ENCODE measurements around the gene HOXC9.

Gene HOXC9

GRCh38 chr12:54002278-54002914 lies 2.4 kb downstream of the HOXC9 start:
- DNase-seq (ENCODE audit: low spot score): no peak

DNA sequence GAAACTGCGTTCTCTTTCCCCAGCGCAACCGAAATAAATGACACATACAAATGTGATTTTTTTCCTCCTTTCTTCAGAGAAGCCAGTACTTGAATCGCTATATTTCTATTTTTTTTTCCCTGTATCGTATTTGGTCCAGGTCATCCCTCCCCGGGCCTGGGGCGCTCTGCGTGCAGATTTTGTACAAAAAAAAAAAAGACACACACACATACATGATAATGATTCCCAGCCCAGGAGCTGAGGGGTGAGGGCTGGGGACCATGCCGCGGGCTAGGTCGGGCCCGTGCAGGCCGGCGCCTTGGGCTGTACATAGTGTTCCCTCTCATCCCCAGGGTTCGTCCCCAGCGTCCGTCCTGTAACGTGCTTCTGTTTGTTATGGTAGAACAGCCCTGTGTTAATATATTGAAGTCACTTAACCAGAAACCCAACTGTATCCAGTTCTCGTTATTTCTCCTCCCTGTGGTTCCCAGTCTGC lies 3.0 kb downstream of the HOXC9 start:
- no peak for DNase-seq (ENCODE audit: low spot score)

- DNase-seq (ENCODE audit: low spot score): no peak
These were observed 3.7 kb downstream of the HOXC9 start for GRCh38 chr12:54003625-54004024.

DNA sequence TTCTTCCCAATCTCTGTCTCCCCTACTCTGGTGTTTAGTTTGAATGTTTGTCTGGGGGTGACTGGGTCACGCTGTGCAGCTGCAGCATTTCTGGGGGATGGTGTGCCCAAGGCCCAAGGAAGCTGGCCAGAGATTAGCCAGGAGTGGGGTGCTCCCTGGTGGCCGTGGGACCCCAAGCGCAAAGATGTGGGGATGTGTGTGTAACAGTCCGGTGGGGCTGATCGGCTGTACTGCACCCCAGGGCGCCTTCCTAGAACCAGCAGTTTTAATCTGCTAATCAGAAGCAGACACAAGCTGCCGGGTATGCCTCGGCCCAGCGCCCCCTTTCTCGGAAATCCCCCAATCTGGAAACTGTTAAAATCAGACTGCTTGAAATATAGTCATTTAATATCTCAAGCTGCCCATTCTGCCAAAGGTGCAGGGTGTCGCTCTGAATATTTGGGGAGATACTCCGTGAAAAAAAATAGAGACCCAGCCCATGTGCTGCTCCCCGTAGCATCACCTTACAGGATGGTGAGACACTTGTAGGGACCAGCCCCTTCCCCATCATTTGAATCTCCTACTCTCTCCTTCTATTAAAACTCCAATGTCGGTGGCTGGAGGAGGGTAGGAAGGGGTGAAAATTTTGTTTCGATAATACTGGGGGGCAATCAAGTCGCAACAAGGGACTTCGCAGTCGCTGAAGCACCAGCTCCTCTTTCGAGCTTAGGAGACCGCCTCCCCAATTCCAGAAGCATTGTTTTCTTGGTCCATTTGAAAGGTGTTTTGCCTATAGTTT lies 4.3 kb downstream of the HOXC9 start:
- DNase-seq (ENCODE audit: low spot score): no peak

DNA sequence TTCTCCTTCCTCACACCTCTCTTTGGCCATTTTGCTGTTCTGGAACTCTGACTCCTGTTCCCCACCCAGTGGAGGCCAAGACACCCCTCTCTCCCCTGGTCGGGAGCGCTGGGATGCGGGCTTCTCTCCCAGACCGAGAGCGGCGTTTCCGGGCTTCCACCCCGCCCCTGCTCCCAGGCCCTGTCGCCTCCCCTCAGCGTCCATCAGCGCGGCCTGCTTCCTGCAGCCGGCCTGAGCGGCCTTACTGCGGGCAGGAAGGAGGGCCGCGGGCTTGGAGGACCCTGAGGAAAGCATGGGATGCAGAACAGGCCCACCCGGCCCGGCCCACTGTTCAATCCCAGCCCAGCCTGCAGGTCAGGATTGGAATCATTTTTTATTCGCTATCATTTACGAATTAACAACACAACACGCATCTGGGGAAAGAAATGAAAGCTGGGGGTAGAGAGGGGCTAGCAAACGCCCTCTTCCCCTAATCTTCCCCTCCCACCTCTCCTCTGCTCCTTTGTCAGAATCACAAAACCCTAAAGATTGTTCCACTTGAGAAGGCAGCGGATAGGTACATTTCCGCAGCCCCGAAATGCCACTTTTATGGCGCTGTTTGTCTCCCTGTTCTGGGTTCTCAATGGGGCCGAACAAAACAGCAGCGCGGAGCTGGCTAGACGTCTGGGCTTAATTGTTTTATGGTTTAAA lies 5.0 kb downstream of the HOXC9 start:
- no peak for DNase-seq (ENCODE audit: low spot score)

DNA sequence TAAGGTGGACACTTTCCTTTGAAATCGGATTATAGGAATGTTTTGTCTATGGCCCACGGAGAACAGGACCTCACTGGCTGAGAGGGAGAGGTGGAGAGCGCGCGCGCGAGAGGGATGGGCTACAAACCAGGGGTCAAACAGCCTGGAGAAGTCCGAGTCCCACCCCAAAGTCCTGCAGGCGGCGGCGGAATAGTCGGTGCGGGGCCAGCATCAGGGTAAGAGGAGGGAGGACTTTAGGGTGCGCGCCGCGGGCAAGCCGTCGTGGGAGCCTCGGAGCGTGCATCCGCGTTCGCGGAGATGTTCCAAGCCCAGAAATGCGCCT lies 5.5 kb downstream of the HOXC9 start:
- DNase-seq (ENCODE audit: low spot score): no peak

DNA sequence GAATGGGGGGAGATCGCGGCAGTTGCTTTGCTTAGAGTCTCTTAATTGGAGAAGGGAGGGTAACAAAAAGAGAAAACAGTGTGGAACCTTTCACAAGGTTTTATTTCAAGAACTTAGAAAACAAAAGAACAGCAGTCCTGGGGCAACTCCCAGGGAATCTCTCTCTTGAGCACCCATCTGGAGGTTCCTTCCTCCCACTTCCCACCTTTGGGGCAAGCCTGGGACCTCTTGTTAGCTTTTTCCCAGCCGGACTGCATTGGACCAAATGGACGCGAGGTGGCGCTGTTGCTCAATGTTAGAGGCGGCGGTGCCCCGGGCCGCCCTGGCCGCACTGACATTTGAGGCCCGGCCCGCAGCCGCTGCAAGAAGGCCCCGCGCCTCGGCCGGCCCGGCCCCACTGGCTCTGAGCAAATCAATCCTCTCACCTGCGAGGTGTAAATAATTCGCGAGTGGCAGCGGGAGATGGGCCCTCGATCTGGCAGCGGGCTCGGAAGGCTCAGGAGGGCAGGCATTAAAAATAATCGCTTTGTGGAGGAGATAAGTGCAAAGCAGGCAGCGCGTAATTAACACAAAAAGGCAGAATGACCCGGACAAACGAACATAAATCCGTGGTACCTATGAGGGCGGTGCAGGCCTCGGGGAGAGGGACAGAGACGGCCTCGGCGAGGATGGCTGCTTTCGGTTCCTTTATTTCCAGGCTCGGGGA lies 6.0 kb downstream of the HOXC9 start:
- DNase-seq (ENCODE audit: low spot score): peak; percentile 80

GRCh38 chr12:54006559-54007220 lies 6.7 kb downstream of the HOXC9 start:
- no peak for DNase-seq (ENCODE audit: low spot score)

- DNase-seq (ENCODE audit: low spot score): no peak
These were observed 7.7 kb downstream of the HOXC9 start for GRCh38 chr12:54007538-54008259.

DNA sequence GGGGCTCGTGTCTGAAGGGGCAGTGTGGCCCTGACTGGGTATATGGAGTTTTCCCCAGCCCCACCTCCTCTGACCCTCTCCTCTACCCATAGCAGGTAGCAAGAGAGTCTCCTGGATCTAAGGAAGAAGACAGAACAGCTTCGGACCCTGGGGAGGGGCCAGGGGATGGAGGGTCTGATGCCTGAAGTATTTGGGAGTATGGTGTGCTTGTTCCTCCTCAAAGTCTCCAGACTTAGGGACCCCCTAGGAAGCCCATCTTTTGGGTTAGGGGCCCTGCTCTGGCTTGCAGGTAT lies 8.2 kb downstream of the HOXC9 start:
- DNase-seq (ENCODE audit: low spot score): no peak

GRCh38 chr12:54009171-54010052 lies 9.5 kb downstream of the HOXC9 start:
- DNase-seq (ENCODE audit: low spot score): no peak

- DNase-seq (ENCODE audit: low spot score): no peak
These were observed 10.4 kb downstream of the HOXC9 start for GRCh38 chr12:54010053-54010971.

DNA sequence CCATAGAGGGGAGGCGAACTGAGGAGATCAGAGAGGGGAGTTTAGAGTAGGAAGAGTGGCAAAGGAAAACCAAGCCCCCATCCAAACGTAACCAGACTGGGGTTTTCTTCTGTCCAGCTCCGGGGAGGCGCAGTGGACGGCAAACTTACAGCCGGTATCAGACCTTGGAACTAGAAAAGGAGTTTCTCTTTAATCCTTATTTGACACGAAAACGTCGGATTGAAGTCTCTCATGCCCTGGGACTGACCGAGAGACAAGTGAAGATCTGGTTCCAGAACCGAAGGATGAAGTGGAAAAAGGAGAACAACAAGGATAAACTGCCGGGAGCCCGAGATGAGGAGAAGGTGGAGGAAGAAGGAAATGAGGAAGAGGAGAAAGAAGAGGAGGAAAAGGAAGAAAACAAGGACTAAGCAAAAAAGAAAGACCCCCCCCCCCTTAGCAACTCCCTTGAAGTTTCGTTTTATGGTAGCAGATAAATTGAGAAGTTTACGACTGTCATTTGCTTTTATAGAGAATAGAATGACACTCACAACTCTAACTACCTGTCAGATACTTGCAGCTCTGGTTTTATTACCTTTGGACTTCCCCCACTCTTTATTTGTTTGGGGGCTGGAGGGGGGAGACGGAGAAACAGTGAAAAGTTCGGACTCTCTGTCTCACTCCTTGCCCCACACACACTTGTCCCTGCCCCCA lies 11.2 kb downstream of the HOXC9 start:
- DNase-seq (ENCODE audit: low spot score): no peak

DNA sequence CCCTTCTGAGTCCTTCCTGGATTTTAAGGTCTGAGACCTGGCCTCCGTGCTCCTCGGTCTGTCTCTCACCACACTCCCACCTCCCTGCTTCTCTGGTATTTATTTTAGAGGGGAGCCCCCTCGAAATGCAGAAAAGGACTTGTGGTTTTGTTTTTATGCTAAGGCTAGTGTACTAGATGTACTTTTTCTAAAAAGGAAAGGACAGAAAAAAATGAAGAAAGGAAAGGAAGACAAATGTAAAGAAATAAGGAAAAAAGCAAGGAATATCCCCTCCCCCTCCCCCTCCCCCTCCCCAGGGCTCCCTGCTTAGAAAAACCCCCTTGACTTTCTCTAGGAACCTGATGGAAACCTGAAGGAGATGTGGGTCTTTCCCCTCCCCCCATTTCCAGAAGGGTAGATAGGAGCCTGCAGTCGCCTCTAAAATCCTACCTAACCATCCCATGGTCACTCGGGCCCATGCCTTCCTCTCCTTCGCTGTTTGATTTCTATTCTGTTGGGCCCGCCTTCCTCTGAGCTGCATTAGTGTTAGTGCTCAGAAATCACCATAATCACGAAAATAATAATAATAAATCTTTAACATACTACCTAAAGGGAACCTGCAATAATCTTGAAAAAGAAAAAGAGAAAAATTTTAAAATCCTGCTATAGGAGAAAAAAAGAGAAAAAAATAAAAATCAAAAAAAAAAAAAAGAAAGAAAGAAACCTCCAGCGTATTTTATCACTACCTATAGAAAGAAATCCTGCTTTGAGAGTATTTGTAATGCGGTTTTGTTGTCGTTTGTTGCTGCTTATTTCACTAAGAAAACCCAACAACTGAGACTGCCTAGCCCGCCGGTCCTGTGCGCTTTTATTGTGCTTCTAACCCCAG lies 11.9 kb downstream of the HOXC9 start:
- DNase-seq (ENCODE audit: low spot score): no peak

- DNase-seq (ENCODE audit: low spot score): no peak
These were observed 12.9 kb downstream of the HOXC9 start for GRCh38 chr12:54012631-54013409.

DNA sequence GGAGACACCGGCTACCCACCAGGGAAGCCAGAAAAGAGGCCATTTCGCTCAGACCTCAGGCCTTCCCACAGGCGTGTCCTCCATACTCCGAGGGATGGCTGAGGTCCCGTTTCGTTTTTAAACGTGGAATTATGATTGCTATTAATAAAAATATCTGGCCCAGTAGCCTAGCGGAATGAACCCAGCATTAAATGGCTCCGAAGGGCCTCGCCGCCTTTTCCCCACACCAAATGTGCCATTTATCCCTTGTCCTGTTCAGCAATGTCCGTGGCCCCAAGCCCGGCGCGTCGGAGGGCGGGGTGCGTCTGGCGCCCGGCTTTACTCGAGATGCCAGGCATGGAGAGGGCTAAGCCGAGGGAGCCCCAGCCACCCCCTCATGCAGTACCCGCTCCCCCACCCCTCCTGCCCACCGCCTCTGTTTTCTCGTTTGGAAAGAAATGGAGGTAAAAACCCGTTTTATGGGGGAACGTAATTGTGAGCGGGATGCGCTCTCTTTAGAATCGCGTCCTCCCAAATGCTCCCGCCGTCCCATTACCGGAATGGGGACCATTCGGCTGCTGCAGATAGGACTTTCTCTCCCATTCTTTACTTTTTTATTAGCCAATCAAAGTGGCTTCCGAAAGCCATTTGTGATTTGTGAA lies 14.5 kb downstream of the HOXC9 start:
- no peak for DNase-seq (ENCODE audit: low spot score)
